Upper lobe of left lung (tissue), 4 donors: ENCODE results near the gene CPO.

ENCODE experiments used
- POLR2A ChIP-seq, 4 donors: fragments of 450-650 bp; IDR thresholded peaks; one replicate each; pipeline ENCODE4 v1.5.1; 2016 to 2017; ENCODE audit warnings: antibody characterized with exemption in 4 of 4, mild to moderate bottlenecking in 2 of 4
- TF ChIP-seq, protein P1 (sequence below), 6 experiments: fragments of 450-650 bp in 4 of 6; fragments of 200-600 bp in 2 of 6; sonication (generic) in 2 of 6; IDR thresholded peaks; one replicate each; pipeline ENCODE4 v1.5.1; 2016 to 2019; ENCODE audit warnings: antibody characterized with exemption in 6 of 6

DNA sequence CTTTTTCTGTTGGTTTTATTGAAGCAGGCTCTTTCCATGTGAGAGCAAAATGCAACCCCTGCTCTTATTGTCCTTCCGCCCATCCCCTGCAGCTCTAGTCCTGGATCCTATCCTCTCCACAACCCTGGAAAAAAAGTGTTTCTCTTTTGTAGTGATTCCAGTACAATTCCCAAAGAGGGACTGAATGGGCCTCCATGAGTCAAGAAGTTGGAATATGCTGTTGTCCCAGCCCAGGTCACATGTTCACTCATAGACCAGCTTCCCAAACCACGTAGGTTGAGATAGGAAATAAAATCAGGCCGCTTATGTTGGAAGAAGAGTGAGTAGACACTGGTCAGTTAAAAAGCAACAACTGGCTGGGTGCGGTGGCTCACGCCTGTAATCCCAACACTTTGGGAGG lies 39.4 kb downstream of the CPO start:
- TF ChIP-seq, protein P1, sequence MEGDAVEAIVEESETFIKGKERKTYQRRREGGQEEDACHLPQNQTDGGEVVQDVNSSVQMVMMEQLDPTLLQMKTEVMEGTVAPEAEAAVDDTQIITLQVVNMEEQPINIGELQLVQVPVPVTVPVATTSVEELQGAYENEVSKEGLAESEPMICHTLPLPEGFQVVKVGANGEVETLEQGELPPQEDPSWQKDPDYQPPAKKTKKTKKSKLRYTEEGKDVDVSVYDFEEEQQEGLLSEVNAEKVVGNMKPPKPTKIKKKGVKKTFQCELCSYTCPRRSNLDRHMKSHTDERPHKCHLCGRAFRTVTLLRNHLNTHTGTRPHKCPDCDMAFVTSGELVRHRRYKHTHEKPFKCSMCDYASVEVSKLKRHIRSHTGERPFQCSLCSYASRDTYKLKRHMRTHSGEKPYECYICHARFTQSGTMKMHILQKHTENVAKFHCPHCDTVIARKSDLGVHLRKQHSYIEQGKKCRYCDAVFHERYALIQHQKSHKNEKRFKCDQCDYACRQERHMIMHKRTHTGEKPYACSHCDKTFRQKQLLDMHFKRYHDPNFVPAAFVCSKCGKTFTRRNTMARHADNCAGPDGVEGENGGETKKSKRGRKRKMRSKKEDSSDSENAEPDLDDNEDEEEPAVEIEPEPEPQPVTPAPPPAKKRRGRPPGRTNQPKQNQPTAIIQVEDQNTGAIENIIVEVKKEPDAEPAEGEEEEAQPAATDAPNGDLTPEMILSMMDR (IDR thresholded peaks at IDR 0.05) = no peak
- no peak for TF ChIP-seq POLR2A (IDR thresholded peaks at IDR 0.05)
